GM13977 (cell line): Measurements from ENCODE around the gene ANKMY1.

ENCODE experiments used
- DNase-seq: peaks from one replicate; pipeline ENCODE4 v3.0.0; 2012; ENCODE audit warnings: low spot score
- in situ Hi-C: fragments of 300-500 bp; cut with MboI; formaldehyde crosslinking; loops from one replicate; pipeline ENCODE4 v1.12.0; 2022; ENCODE audit warnings: low sequenced_read_pairs, low pct_unique_long_range_greater_than_20kb, mixed read lengths, inconsistent platforms; ENCODE audit not compliant: unreplicated experiment
- TF ChIP-seq, protein P1 (sequence below): IDR thresholded peaks from 2 replicates; pipeline ENCODE4 v1.5.1; 2012; ENCODE audit warnings: mild to moderate bottlenecking, control low read depth; ENCODE audit not compliant: insufficient read depth; ENCODE audit errors: extremely low read depth, missing control alignments

ANKMY1 gene

DNA sequence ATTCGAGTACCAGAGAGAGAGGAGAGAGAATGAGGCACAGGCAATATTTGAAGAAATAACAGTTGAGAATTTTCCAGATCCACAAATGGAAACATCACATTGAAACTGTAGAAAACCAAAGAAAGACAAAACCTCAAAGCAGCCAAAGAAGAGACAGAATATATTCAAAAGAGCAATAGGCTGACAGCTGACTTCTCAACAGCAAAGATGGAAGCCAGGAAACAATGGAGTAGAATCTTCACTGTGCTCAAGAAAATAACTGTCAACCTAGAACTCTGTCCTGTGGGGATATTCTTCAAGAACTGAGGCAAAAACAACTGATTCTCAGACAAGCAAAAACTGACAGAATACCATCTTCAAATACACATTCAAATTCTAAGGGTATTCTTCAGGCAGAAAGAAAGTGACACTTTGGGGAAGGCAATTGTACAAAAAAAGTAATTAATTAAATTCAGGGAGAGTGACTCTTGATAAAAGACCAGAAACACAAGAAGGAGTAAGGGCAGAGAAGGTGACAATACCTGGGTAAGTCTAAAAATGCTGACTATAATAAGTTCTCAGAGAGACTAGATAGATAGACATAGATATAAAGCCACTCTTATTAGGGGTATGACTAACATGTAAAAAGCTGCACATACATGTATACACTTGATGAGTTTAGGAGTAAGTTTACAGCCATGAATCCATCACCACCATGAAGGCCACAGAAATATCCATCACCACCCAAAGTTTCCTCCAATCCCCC lies 25.6 kb downstream of the ANKMY1 start:
- in situ Hi-C loops, result no loop called here
- TF ChIP-seq, protein P1, sequence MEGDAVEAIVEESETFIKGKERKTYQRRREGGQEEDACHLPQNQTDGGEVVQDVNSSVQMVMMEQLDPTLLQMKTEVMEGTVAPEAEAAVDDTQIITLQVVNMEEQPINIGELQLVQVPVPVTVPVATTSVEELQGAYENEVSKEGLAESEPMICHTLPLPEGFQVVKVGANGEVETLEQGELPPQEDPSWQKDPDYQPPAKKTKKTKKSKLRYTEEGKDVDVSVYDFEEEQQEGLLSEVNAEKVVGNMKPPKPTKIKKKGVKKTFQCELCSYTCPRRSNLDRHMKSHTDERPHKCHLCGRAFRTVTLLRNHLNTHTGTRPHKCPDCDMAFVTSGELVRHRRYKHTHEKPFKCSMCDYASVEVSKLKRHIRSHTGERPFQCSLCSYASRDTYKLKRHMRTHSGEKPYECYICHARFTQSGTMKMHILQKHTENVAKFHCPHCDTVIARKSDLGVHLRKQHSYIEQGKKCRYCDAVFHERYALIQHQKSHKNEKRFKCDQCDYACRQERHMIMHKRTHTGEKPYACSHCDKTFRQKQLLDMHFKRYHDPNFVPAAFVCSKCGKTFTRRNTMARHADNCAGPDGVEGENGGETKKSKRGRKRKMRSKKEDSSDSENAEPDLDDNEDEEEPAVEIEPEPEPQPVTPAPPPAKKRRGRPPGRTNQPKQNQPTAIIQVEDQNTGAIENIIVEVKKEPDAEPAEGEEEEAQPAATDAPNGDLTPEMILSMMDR, result no peak
- DNase-seq, result no peak

DNA sequence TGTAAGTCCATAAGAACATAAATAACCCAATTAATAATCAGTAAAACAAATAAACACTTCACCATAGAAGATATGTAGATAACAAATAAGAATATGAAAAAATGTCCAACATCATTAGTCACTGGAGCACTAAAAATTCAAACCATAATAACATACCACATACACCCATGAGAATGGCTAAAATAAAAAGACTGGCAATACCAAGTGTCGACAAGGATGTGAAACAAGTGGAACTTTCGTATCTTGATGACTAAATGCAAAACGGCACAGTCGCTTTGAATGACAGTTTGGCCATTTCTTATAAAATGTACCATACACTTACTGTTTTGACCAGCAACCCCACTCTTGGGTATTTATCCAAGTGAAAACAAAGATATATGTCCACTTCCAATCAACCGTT lies 26.8 kb downstream of the ANKMY1 start:
- no peak for DNase-seq
- in situ Hi-C loops, result no loop called here
- TF ChIP-seq, protein P1, result no peak

DNA sequence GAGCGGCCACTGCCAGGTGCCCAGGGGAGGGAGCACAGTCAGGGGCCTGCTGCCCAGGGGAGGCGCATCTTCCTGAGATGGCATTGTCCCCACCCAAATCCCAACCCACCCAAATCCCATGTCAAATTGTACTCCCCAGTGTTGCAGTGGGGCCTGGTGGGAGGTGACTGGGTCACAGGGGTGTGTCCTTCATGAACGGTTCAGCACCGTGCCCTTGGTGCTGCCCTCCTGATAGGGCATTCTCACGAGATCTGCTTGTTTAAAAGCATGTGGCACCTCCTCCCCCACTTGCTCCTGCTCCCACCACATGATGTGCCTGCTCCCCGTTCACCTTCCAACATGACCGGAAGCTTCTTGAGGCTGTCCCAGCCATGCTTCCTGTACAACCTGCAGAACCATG lies 27.6 kb downstream of the ANKMY1 start:
- TF ChIP-seq, protein P1, result no peak
- in situ Hi-C loops, result no loop called here
- no peak for DNase-seq

DNA sequence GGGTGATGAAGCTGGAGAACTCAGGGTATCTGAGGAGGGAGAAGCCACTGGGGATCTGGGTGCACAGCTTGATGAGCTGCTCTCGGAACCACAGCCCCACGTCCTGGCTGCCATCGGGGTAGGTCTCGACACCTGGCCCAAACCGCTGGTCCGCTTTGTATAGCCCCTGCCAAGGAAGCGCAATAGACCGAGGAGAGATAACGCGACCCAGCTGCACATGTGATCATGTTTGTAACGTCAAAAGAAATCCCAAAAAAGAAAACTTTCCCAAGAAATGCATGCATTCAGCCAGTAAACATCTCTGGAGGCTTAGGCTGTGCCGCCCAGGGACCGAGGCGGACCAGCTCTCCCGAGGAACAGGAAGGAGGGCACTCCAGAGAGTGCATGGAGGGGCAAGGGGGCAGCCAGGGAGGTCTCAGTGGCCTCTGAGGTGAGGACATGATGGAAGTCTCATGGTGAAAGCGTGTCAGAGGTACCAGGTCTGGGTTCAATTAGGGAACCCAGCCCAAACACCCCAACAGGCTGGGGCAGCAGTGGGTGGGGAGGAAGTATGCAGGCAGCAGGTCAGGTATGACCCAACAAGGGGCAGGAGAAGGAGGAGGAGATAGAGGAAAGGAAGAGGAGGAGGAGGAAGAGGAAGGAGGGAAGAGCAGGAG lies 28.3 kb downstream of the ANKMY1 start:
- no peak for DNase-seq
- TF ChIP-seq, protein P1, result no peak
- in situ Hi-C loops, result no loop called here

DNA sequence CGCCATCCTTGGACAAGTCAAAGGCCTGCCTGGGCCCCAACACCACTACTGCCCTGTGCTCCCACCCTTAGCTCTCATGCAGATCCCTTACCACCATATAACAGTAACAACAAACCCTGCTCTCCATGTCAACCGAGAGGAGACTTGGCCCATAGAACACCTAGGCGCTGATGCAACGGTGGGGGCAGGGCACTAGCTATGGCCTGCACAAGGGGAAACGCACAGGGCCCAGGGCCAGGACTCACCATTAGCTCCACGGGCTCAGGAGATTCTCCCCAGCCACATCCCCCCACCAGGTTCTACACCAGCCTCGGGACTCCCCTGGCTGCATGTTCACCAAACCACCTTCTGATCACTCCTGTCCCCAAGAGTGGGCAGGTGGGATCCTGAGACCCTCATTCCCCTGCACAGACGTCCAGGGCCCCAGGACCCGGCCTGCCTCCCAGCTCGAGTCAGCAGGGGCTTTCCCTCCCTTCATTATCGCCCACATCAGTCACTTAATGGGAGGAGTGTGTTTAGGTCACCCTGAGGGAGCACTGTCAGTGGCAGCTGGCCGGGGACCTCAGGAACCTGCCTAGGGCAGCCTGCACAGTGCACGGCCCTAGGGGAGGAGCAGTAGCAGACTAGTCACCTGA lies 29.3 kb downstream of the ANKMY1 start:
- TF ChIP-seq, protein P1, result no peak
- DNase-seq, result no peak
- in situ Hi-C loops, result no loop called here

DNA sequence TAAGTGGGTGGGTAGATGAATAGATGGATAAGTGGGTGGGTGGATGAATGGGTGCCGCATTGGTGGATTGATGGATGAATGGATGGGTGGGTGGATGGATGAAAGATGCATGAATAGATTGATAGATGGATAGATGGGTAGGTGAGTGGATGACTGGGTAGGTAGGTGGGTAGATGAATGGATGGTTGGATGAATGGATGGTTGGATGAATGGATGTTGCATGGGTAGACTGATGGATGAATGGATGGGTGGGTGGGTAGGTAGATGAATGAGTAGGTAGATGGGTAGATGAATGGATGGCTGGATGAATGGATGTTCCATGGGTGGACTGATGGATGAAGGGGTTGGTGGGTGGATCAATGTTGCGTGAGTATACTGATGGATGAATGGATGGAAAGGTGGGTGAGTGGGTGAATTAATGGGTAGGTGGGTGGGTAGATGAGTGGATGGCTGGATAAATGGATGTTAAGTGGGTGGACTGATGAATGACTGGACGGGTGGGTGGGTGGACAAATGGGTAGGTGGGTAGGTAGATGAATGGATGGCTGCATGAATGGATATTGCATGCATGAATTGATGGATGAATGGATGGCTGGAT lies 30.5 kb downstream of the ANKMY1 start:
- no peak for DNase-seq
- in situ Hi-C loops, result no loop called here
- TF ChIP-seq, protein P1, result no peak
